Measurements from ENCODE around the gene VWA1. TPM values are rescaled to one million over a fixed set of nuclear protein-coding genes. Genes with fewer than 3 reads are reported as not detected.
A peak's percentile ranks its signal among the peaks of the same experiment; 100 is the strongest.

VWA1 gene
- total and polyA plus RNA-seq, 2 of the 4 experiments (the other 2 are of a cell fraction), result 1.1 to 6.1 TPM

DNA sequence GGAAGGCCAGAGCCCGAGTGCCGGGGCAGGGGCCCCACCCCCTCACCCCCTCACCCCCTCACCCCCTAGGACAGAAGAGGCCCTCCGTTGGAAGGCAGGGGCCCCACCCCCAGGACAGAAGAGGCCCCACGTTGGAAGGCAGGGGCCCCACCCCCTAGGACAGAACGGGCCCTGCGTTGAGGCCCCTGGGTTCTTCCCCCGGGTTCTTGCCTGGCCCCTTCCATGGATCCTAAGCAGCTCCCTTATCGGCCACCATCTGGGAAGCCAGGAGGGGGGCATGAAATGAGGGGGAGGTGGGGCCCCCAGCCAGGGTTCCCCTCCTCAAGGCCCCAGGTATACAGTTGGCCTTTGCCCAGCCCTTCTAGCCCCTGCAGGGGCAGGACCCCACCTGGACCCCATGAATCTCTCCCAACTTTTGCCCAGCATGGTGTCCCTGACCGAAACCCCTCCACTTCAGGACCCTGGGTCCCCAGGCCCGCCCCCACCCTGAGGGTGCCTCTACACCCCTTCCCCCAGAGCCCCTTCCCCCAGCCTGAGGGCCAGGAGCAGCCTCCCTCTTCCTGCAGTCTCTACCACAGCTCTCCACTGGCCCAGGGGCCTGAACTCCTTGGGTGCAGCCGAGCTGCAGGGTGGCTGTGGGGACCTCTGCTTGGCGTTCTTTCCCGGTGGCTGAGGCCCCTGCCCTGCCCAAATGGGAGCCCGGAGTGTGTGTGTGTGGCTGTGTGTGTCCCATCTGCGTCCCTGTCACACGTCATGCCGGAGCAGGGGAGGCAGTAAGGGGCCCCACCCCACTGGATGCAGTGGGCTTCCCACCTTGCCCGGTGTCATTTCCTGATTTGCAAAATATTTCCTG, 4.3 kb upstream of the VWA1 start:
- intact Hi-C loops (cut with micrococcal nuclease) (no loop called here), in situ Hi-C loops (cut with MboI; ENCODE audit: low sequenced_read_pairs) (no loop called here), dilution Hi-C loops (cut with HindIII; ENCODE audit: low sequenced_read_pairs, unreplicated experiment) (no loop called here)
- Histone ChIP-seq H3K56ac (ENCODE audit: extremely low read depth, insufficient read depth, low read length) (no peak overlapping the region), H3K9me3 (ENCODE audit: control insufficient read depth, insufficient read depth, low read length) (no peaks in the 10 kb centered on the region), H2BK5ac (ENCODE audit: low read depth, low read length, poor library complexity, severe bottlenecking) (peak overlapping the region; percentile 23), H3K4me1 (ENCODE audit: control insufficient read depth, insufficient read depth, low read length) (peaks cover 25% of the 10 kb centered on the region), H2BK120ac (ENCODE audit: low read depth, low read length) (no peak overlapping the region), H3K14ac (replicated peaks; ENCODE audit: low read depth, low read length) (no peak overlapping the region), H3K9ac (ENCODE audit: low read depth, low read length) (no peak overlapping the region), H3K36me3 (ENCODE audit: control insufficient read depth, insufficient read depth, low read length) (no peaks in the 10 kb centered on the region), H3K27me3 (ENCODE audit: control insufficient read depth, insufficient read depth, low read length) (no peaks in the 10 kb centered on the region), H2BK15ac (ENCODE audit: low read depth, low read length) (no peak overlapping the region), H4K5ac (ENCODE audit: low read depth, low read length) (peak overlapping the region; percentile 39; the same call in 1 of the 2 replicates), H3K4me3 (ENCODE audit: insufficient read depth, low read depth, low read length) (no peak overlapping the region), H3K79me1 (ENCODE audit: low read depth in 1 of 2, low read length in 2 of 2) (0 out of 4 replicates have a peak, but pooled peaks cover 0 to under 1% of the 10 kb centered on the region in 2 experiments), H2AFZ (replicated peaks; ENCODE audit: low read length, poor library complexity) (peak overlapping the region; percentile 82), H3K4ac (ENCODE audit: low read depth, low read length) (no peak overlapping the region), H2BK20ac (ENCODE audit: low read depth, low read length) (no peak overlapping the region), H4K8ac (ENCODE audit: low read depth in 2 of 2, low read length in 2 of 2) (peak overlapping the region; percentile 60 to 86; a peak in 2 of 4 replicates), H4K91ac (ENCODE audit: insufficient read depth, low read depth, low read length) (no peak overlapping the region), H2AK5ac (ENCODE audit: low read depth, low read length) (no peak overlapping the region; the same call in 1 of the 2 replicates), H2AK9ac (replicated peaks; ENCODE audit: low read depth, low read length, poor library complexity) (no peak overlapping the region), H3K4me2 (ENCODE audit: low read depth, low read length) (no peak overlapping the region), H3K27ac (ENCODE audit: insufficient read depth, low read length) (no peak overlapping the region), H4K20me1 (ENCODE audit: insufficient read depth, low read length) (no peaks in the 10 kb centered on the region), H3K18ac (ENCODE audit: low read depth, low read length) (no peak overlapping the region), H3K9me1 (ENCODE audit: insufficient read depth, low read length) (0 out of 2 replicates have a peak, but pooled peaks cover 5% of the 10 kb centered on the region), H3K23ac (ENCODE audit: low read depth, low read length) (no peak overlapping the region)
- DNase-seq (no peak), ATAC-seq (ENCODE audit: low read depth) (no peak)
- 60% methylated on average over 3 of the region's 18 CpGs; no CpG with 5 or more reads in 1 of the 2 experiments for WGBS, 2 experiments (ENCODE audit: extremely low coverage in 2 of 2, insufficient read length in 1 of 2)
- BruUV-seq (replicated peaks), result no TSS peak
- CTCF ChIA-PET, result no interaction called here
- POLR2A ChIA-PET (ENCODE audit: unreplicated experiment), result no interaction called here
- TF ChIP-seq RAD21 (IDR thresholded peaks at IDR 0.05; ENCODE audit: low read length) (no peak), MXI1 (IDR thresholded peaks at IDR 0.05; ENCODE audit: borderline replicate concordance, low read depth, low read length) (no peak), POLR2A (IDR thresholded peaks at IDR 0.05; ENCODE audit: low read depth, low read length) (no peak), CEBPB (IDR thresholded peaks at IDR 0.05; ENCODE audit: low read depth, low read length) (no peak), CHD1 (IDR thresholded peaks at IDR 0.05; ENCODE audit: low read depth, low read length) (no peak), NFE2L2 (IDR thresholded peaks at IDR 0.05; ENCODE audit: low read depth, low read length) (no peak), BHLHE40 (IDR thresholded peaks at IDR 0.05; ENCODE audit: low read depth, low read length) (no peak), RFX5 (IDR thresholded peaks at IDR 0.05; ENCODE audit: low read depth, low read length) (no peak), MAFK (IDR thresholded peaks at IDR 0.05; ENCODE audit: low read depth, low read length) (no peak), RCOR1 (IDR thresholded peaks at IDR 0.05; ENCODE audit: insufficient replicate concordance, low read length) (no peak), FOS (IDR thresholded peaks at IDR 0.05; ENCODE audit: low read depth, low read length) (no peak), MAZ (IDR thresholded peaks at IDR 0.05; ENCODE audit: borderline replicate concordance, low read depth, low read length) (no peak)
- TF ChIP-seq, protein P1, sequence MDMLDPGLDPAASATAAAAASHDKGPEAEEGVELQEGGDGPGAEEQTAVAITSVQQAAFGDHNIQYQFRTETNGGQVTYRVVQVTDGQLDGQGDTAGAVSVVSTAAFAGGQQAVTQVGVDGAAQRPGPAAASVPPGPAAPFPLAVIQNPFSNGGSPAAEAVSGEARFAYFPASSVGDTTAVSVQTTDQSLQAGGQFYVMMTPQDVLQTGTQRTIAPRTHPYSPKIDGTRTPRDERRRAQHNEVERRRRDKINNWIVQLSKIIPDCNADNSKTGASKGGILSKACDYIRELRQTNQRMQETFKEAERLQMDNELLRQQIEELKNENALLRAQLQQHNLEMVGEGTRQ (IDR thresholded peaks at IDR 0.05; ENCODE audit: low read depth, low read length), result no peak
- TF ChIP-seq, protein P2, sequence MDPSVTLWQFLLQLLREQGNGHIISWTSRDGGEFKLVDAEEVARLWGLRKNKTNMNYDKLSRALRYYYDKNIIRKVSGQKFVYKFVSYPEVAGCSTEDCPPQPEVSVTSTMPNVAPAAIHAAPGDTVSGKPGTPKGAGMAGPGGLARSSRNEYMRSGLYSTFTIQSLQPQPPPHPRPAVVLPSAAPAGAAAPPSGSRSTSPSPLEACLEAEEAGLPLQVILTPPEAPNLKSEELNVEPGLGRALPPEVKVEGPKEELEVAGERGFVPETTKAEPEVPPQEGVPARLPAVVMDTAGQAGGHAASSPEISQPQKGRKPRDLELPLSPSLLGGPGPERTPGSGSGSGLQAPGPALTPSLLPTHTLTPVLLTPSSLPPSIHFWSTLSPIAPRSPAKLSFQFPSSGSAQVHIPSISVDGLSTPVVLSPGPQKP (IDR thresholded peaks at IDR 0.05; ENCODE audit: borderline replicate concordance, low read depth, low read length), result no peak
- TF ChIP-seq, protein P3, sequence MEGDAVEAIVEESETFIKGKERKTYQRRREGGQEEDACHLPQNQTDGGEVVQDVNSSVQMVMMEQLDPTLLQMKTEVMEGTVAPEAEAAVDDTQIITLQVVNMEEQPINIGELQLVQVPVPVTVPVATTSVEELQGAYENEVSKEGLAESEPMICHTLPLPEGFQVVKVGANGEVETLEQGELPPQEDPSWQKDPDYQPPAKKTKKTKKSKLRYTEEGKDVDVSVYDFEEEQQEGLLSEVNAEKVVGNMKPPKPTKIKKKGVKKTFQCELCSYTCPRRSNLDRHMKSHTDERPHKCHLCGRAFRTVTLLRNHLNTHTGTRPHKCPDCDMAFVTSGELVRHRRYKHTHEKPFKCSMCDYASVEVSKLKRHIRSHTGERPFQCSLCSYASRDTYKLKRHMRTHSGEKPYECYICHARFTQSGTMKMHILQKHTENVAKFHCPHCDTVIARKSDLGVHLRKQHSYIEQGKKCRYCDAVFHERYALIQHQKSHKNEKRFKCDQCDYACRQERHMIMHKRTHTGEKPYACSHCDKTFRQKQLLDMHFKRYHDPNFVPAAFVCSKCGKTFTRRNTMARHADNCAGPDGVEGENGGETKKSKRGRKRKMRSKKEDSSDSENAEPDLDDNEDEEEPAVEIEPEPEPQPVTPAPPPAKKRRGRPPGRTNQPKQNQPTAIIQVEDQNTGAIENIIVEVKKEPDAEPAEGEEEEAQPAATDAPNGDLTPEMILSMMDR (conservative IDR thresholded peaks at IDR 0.05; ENCODE audit: low read depth, low read length), result no peak

Data from IMR-90 (cell line).